HCT116 (cell line): ENCODE measurements around the gene PNMT.

Experiments used
- CBX3 ChIP-seq: IDR thresholded peaks from 2 replicates; pipeline ENCODE4 v1.6.1; 2012; ENCODE audit warnings: low read depth
- CEBPB ChIP-seq: IDR thresholded peaks from 2 replicates; pipeline ENCODE4 v1.6.1; 2012; ENCODE audit warnings: low read depth
- ELF1 ChIP-seq: IDR thresholded peaks from 2 replicates; pipeline ENCODE4 v1.6.1; 2012; ENCODE audit warnings: low read depth, borderline replicate concordance
- EZH2 ChIP-seq: fragments of 200-600 bp; sonication (generic); IDR thresholded peaks from 2 replicates; pipeline ENCODE4 v1.6.1; 2017; ENCODE audit warnings: antibody characterized with exemption, mixed run types
- POLR2A ChIP-seq: IDR thresholded peaks from 2 replicates; pipeline ENCODE4 v1.7.0; 2011; ENCODE audit warnings: borderline replicate concordance; ENCODE audit not compliant: insufficient read depth, insufficient read length; ENCODE audit errors: extremely low read depth
- RAD21 ChIP-seq: IDR thresholded peaks from 2 replicates; pipeline ENCODE4 v1.6.1; 2012; ENCODE audit warnings: low read depth, mild to moderate bottlenecking
- TF ChIP-seq, protein P1 (sequence below), 3 experiments: fragments of 200-600 bp in 1 of 3; sonication (generic) in 1 of 3; IDR thresholded peaks in 2 of 3; conservative IDR thresholded peaks in 1 of 3; 2 replicates each; pipeline ENCODE4 v1.5.1; 2012 to 2017; ENCODE audit warnings: low read depth in 2 of 3, low read length in 2 of 3, antibody characterized with exemption in 1 of 3, borderline replicate concordance in 1 of 3, control low read depth in 1 of 3, mild to moderate bottlenecking in 1 of 3, mixed read lengths in 1 of 3, mixed run types in 1 of 3, moderate library complexity in 1 of 3; ENCODE audit not compliant: insufficient read depth in 1 of 3
- TF ChIP-seq, protein P2 (sequence below): IDR thresholded peaks from 2 replicates; pipeline ENCODE4 v1.6.1; 2012; ENCODE audit warnings: low read depth

DNA sequence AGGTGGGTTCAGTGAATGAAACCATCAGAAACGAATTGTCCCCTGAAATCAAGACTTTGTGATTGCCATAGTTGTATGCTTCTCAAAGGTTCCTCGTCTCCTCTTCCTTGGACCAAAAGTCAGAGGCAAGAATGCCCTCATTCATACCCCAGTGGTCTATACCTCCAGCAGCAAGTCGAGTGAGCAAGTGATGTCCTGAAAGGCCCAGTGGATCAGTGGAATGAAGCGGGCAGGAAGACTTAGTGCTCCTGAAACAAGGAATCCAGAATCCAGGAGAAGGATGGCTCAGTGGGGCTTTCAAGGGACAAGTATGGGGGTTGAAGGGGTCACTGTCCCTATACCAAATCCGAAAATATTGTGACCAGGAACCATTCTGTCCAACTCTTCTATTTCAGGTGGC, 26.3 kb downstream of the PNMT start:
- TF ChIP-seq, protein P1, sequence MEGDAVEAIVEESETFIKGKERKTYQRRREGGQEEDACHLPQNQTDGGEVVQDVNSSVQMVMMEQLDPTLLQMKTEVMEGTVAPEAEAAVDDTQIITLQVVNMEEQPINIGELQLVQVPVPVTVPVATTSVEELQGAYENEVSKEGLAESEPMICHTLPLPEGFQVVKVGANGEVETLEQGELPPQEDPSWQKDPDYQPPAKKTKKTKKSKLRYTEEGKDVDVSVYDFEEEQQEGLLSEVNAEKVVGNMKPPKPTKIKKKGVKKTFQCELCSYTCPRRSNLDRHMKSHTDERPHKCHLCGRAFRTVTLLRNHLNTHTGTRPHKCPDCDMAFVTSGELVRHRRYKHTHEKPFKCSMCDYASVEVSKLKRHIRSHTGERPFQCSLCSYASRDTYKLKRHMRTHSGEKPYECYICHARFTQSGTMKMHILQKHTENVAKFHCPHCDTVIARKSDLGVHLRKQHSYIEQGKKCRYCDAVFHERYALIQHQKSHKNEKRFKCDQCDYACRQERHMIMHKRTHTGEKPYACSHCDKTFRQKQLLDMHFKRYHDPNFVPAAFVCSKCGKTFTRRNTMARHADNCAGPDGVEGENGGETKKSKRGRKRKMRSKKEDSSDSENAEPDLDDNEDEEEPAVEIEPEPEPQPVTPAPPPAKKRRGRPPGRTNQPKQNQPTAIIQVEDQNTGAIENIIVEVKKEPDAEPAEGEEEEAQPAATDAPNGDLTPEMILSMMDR (IDR thresholded peaks at IDR 0.05 in 2 of 3, conservative IDR thresholded peaks at IDR 0.05 in 1 of 3; ENCODE audit: borderline replicate concordance in 1 of 3, insufficient read depth in 1 of 3, low read depth in 2 of 3, low read length in 2 of 3), result no peak
- TF ChIP-seq, protein P2, sequence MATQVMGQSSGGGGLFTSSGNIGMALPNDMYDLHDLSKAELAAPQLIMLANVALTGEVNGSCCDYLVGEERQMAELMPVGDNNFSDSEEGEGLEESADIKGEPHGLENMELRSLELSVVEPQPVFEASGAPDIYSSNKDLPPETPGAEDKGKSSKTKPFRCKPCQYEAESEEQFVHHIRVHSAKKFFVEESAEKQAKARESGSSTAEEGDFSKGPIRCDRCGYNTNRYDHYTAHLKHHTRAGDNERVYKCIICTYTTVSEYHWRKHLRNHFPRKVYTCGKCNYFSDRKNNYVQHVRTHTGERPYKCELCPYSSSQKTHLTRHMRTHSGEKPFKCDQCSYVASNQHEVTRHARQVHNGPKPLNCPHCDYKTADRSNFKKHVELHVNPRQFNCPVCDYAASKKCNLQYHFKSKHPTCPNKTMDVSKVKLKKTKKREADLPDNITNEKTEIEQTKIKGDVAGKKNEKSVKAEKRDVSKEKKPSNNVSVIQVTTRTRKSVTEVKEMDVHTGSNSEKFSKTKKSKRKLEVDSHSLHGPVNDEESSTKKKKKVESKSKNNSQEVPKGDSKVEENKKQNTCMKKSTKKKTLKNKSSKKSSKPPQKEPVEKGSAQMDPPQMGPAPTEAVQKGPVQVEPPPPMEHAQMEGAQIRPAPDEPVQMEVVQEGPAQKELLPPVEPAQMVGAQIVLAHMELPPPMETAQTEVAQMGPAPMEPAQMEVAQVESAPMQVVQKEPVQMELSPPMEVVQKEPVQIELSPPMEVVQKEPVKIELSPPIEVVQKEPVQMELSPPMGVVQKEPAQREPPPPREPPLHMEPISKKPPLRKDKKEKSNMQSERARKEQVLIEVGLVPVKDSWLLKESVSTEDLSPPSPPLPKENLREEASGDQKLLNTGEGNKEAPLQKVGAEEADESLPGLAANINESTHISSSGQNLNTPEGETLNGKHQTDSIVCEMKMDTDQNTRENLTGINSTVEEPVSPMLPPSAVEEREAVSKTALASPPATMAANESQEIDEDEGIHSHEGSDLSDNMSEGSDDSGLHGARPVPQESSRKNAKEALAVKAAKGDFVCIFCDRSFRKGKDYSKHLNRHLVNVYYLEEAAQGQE, result no peak
- TF ChIP-seq EZH2 (no peak), POLR2A (no peak), CBX3 (no peak), CEBPB (no peak), RAD21 (no peak), ELF1 (no peak)
